Smooth muscle cell of the brain vasculature (primary cell): ENCODE measurements around the gene PRXL2C.

Experiments used
- DNase-seq: peaks from one replicate; pipeline ENCODE4 v3.0.0-alpha.2; 2012; ENCODE audit warnings: low read depth, low spot score

PRXL2C gene

GRCh38 chr9:96612105-96612965 lies 42.8 kb downstream of the PRXL2C start:
- DNase-seq, result peak; percentile 20

GRCh38 chr9:96611302-96611701 lies 43.8 kb downstream of the PRXL2C start:
- no peak for DNase-seq

GRCh38 chr9:96609732-96610131 lies 45.4 kb downstream of the PRXL2C start:
- DNase-seq, result no peak

GRCh38 chr9:96607971-96608370 lies 47.1 kb downstream of the PRXL2C start:
- DNase-seq, result no peak

- no peak for DNase-seq
These were observed 49.8 kb downstream of the PRXL2C start for GRCh38 chr9:96605328-96605727.

- no peak for DNase-seq
These were observed 51.2 kb downstream of the PRXL2C start for GRCh38 chr9:96604004-96604319.

GRCh38 chr9:96603305-96604003 lies 51.7 kb downstream of the PRXL2C start:
- DNase-seq, result no peak

GRCh38 chr9:96599298-96599697 lies 55.8 kb downstream of the PRXL2C start:
- no peak for DNase-seq

GRCh38 chr9:96596601-96597111 lies 58.5 kb downstream of the PRXL2C start:
- DNase-seq, result no peak
